H1 (cell line): ENCODE measurements around the gene KBTBD13. TPM values are rescaled to one million over a fixed set of nuclear protein-coding genes. Genes with fewer than 3 reads are reported as not detected.

Source experiments
- CTCF ChIA-PET: fragments of 300-600 bp; sonication (Branson Sonifier 250); formaldehyde crosslinking; loops from one replicate; lab custom pipeline; 2021; ENCODE audit not compliant: partially characterized antibody; lab: Charles Lee
- POLR2A ChIA-PET: fragments of 300-600 bp; sonication (Branson Sonifier 250); formaldehyde crosslinking; loops from one replicate; lab custom pipeline; 2021; ENCODE audit warnings: inconsistent platforms; ENCODE audit not compliant: partially characterized antibody; lab: Charles Lee
- DNase-seq, 2 experiments: peaks; one replicate each; pipeline versions ENCODE4 v3.0.0 to v3.0.0-alpha.2; 2010 to 2022; ENCODE audit warnings: low spot score in 2 of 2, low read depth in 1 of 2, mixed read lengths in 1 of 2
- FAIRE-seq: peaks from 2 replicates; lab custom pipeline; 2011; peaks lifted over from hg19 to GRCh38; lab: Jason Lieb, UNC
- H2AFZ ChIP-seq: 2 replicates; pipeline ENCODE4 v1.8.1; 2012; ENCODE audit warnings: low read length, inconsistent platforms
- H2AK5ac ChIP-seq: 2 replicates; pipeline ENCODE4 v1.6.1; 2013; ENCODE audit warnings: low read depth, low read length
- H2BK120ac ChIP-seq: replicated peaks from 2 replicates; pipeline ENCODE3; 2013; ENCODE audit warnings: low read depth, low read length, inconsistent platforms
- H2BK12ac ChIP-seq: 2 replicates; pipeline ENCODE4 v1.6.1; 2013; ENCODE audit warnings: low read depth, low read length
- H2BK15ac ChIP-seq: 2 replicates; pipeline ENCODE4 v1.6.1; 2013; ENCODE audit warnings: low read length
- H2BK20ac ChIP-seq: 2 replicates; pipeline ENCODE4 v1.6.1; 2013; ENCODE audit warnings: low read length
- H2BK5ac ChIP-seq: 2 replicates; pipeline ENCODE4 v1.6.1; 2013; ENCODE audit warnings: low read depth, low read length
- H3K14ac ChIP-seq: 2 replicates; pipeline ENCODE4 v1.6.1; 2013; ENCODE audit warnings: inconsistent platforms; ENCODE audit not compliant: insufficient read length
- H3K18ac ChIP-seq: 2 replicates; pipeline ENCODE4 v1.6.1; 2013; ENCODE audit warnings: low read length; ENCODE audit errors: extremely low read depth
- H3K23ac ChIP-seq: 2 replicates; pipeline ENCODE4 v1.6.1; 2013; ENCODE audit warnings: inconsistent platforms; ENCODE audit not compliant: insufficient read length
- H3K23me2 ChIP-seq: 2 replicates; pipeline ENCODE4 v1.6.1; 2013; ENCODE audit warnings: low read depth, low read length
- H3K27ac ChIP-seq: 2 replicates; pipeline ENCODE4 v1.6.1; 2011; ENCODE audit warnings: low read depth, low read length, inconsistent platforms
- H3K27me3 ChIP-seq, 4 experiments: replicated peaks in 1 of 4; 1 replicate in 1 of 4; 2 replicates in 3 of 4; pipeline versions ENCODE4 v1.6.1 to v1.8.1; 2011 to 2013; ENCODE audit warnings: low read length in 3 of 4, mild to moderate bottlenecking in 3 of 4, inconsistent platforms in 2 of 4, mixed read lengths in 2 of 4, moderate library complexity in 1 of 4; ENCODE audit not compliant: control insufficient read depth in 3 of 4, insufficient read depth in 3 of 4; ENCODE audit errors: extremely low read depth in 1 of 4
- H3K36me3 ChIP-seq, 4 experiments: 2 replicates each; pipeline versions ENCODE4 v1.6.1 to v1.8.1; 2011 to 2013; ENCODE audit warnings: mild to moderate bottlenecking in 4 of 4, low read length in 3 of 4, moderate library complexity in 2 of 4, control low read depth in 1 of 4, inconsistent platforms in 1 of 4; ENCODE audit not compliant: insufficient read depth in 4 of 4, control insufficient read depth in 2 of 4
- H3K4ac ChIP-seq: replicated peaks from 2 replicates; pipeline ENCODE3; 2013; ENCODE audit warnings: low read length, low read depth, mixed read lengths, inconsistent platforms; ENCODE audit not compliant: insufficient read length
- H3K4me1 ChIP-seq, 4 experiments: replicated peaks in 1 of 4; 1 replicate in 1 of 4; 2 replicates in 3 of 4; pipeline versions ENCODE4 v1.6.1 to v1.8.1; 2011 to 2013; ENCODE audit warnings: low read length in 3 of 4, inconsistent platforms in 2 of 4, mixed read lengths in 1 of 4; ENCODE audit not compliant: insufficient read depth in 4 of 4, control insufficient read depth in 3 of 4
- H3K4me2 ChIP-seq, 2 experiments: 2 replicates each; pipeline versions ENCODE4 v1.6.1 to v1.8.1; 2011 to 2013; ENCODE audit warnings: low read depth in 2 of 2, low read length in 2 of 2, control low read depth in 1 of 2, inconsistent platforms in 1 of 2, mild to moderate bottlenecking in 1 of 2; ENCODE audit not compliant: insufficient read depth in 1 of 2
- H3K4me3 ChIP-seq, 4 experiments: fragments of 200-600, 300-600 bp in 1 of 4; sonication (generic), shearing (Covaris generic), sonication (Bioruptor Twin) in 1 of 4; 2 replicates each; pipeline versions ENCODE4 v1.5.1 to v1.8.1; 2011 to 2016; ENCODE audit warnings: low read length in 4 of 4, low read depth in 3 of 4, control low read depth in 2 of 4, inconsistent platforms in 2 of 4, mild to moderate bottlenecking in 2 of 4, mixed read lengths in 1 of 4, moderate library complexity in 1 of 4; ENCODE audit not compliant: insufficient read depth in 2 of 4; ENCODE audit errors: extremely low read depth in 1 of 4
- H3K56ac ChIP-seq: replicated peaks from 2 replicates; pipeline ENCODE3; 2013; ENCODE audit warnings: low read depth, mild to moderate bottlenecking, mixed read lengths, low read length, inconsistent platforms; ENCODE audit not compliant: insufficient read length
- H3K79me1 ChIP-seq: 2 replicates; pipeline ENCODE4 v1.6.1; 2013; ENCODE audit warnings: low read depth, low read length, control low read depth
- H3K79me2 ChIP-seq, 2 experiments: 2 replicates each; pipeline versions ENCODE4 v1.6.1 to v1.8.1; 2012 to 2013; ENCODE audit warnings: low read length in 2 of 2, mild to moderate bottlenecking in 2 of 2, inconsistent platforms in 1 of 2; ENCODE audit not compliant: insufficient read depth in 2 of 2, control insufficient read depth in 1 of 2
- H3K9ac ChIP-seq, 4 experiments: replicated peaks in 1 of 4; 1 replicate in 1 of 4; 2 replicates in 3 of 4; pipeline versions ENCODE4 v1.6.1 to v1.8.1; 2011 to 2013; ENCODE audit warnings: low read depth in 3 of 4, low read length in 3 of 4, control low read depth in 2 of 4, mild to moderate bottlenecking in 2 of 4, moderate library complexity in 2 of 4, inconsistent platforms in 1 of 4; ENCODE audit errors: extremely low read depth in 1 of 4
- H3K9me3 ChIP-seq, 2 experiments: 2 replicates each; pipeline versions ENCODE4 v1.6.1 to v1.8.1; 2012 to 2013; ENCODE audit warnings: mild to moderate bottlenecking in 2 of 2, moderate library complexity in 2 of 2, control low read depth in 1 of 2, inconsistent platforms in 1 of 2, low read depth in 1 of 2, low read length in 1 of 2, mixed read lengths in 1 of 2; ENCODE audit not compliant: insufficient read depth in 2 of 2
- H4K20me1 ChIP-seq, 2 experiments: replicated peaks in 1 of 2; 2 replicates each; pipeline versions ENCODE3 to v1.8.1; 2011 to 2013; ENCODE audit warnings: inconsistent platforms in 2 of 2, low read length in 2 of 2, mild to moderate bottlenecking in 1 of 2; ENCODE audit not compliant: insufficient read depth in 2 of 2, control insufficient read depth in 1 of 2
- H4K5ac ChIP-seq: 2 replicates; pipeline ENCODE4 v1.6.1; 2013; ENCODE audit warnings: low read length, low read depth, mixed read lengths, inconsistent platforms; ENCODE audit not compliant: insufficient read length
- H4K8ac ChIP-seq: 2 replicates; pipeline ENCODE4 v1.8.0; 2013; ENCODE audit warnings: mild to moderate bottlenecking, moderate library complexity, low read length, inconsistent platforms; ENCODE audit not compliant: insufficient read depth; ENCODE audit errors: extremely low read depth
- H4K91ac ChIP-seq: replicated peaks from 2 replicates; pipeline ENCODE3; 2013; ENCODE audit warnings: low read length, mixed read lengths, inconsistent platforms; ENCODE audit not compliant: insufficient read length
- CHD1 ChIP-seq: IDR thresholded peaks from 2 replicates; pipeline ENCODE4 v1.6.1; 2012; ENCODE audit warnings: low read depth, low read length, improper control_type of control experiment
- CREB1 ChIP-seq: IDR thresholded peaks from 2 replicates; pipeline ENCODE4 v1.6.1; 2012; ENCODE audit warnings: inconsistent platforms
- EP300 ChIP-seq, 2 experiments: IDR thresholded peaks; 1 replicate in 1 of 2; 2 replicates in 1 of 2; pipeline ENCODE4 v1.6.1; 2011 to 2012; ENCODE audit warnings: low read depth in 2 of 2, low read length in 2 of 2, mild to moderate bottlenecking in 2 of 2, borderline replicate concordance in 1 of 2, inconsistent platforms in 1 of 2, moderate library complexity in 1 of 2
- HDAC6 ChIP-seq: IDR thresholded peaks from one replicate; pipeline ENCODE4 v1.7.1; 2012; ENCODE audit warnings: low read depth, mild to moderate bottlenecking, inconsistent platforms, low read length, moderate library complexity
- JUN ChIP-seq: IDR thresholded peaks from 2 replicates; pipeline ENCODE4 v1.6.1; 2011; ENCODE audit warnings: low read depth, mild to moderate bottlenecking, improper control_type of control experiment, low read length
- KDM1A ChIP-seq: fragments of 200-600, 300-600 bp; sonication (generic); IDR thresholded peaks from 2 replicates; pipeline ENCODE4 v1.7.1; 2016; ENCODE audit warnings: mild to moderate bottlenecking, low read length, borderline replicate concordance
- KDM5A ChIP-seq: fragments of 200-600 bp; IDR thresholded peaks from 2 replicates; pipeline ENCODE4 v1.7.1; 2012; ENCODE audit warnings: mild to moderate bottlenecking, low read length, inconsistent platforms, mixed read lengths
- NRF1 ChIP-seq: IDR thresholded peaks from 2 replicates; pipeline ENCODE4 v1.6.1; 2011; ENCODE audit warnings: mild to moderate bottlenecking, low read depth, low read length, improper control_type of control experiment
- RBBP5 ChIP-seq: IDR thresholded peaks from 2 replicates; pipeline ENCODE4 v1.7.1; 2012; ENCODE audit warnings: low read depth, mild to moderate bottlenecking, inconsistent platforms, low read length, moderate library complexity, borderline replicate concordance
- RNF2 ChIP-seq: fragments of 200-900, 300-1000 bp; sonication (generic); IDR thresholded peaks from 2 replicates; pipeline ENCODE4 v1.7.1; 2016; ENCODE audit warnings: borderline replicate concordance, low read depth, mild to moderate bottlenecking, antibody characterized with exemption, low read length; ENCODE audit not compliant: poor library complexity, severe bottlenecking; ENCODE audit errors: missing control alignments
- SIN3A ChIP-seq, 2 experiments: IDR thresholded peaks in 1 of 2; conservative IDR thresholded peaks in 1 of 2; 2 replicates each; pipeline ENCODE4 v1.6.1; 2011 to 2012; ENCODE audit warnings: low read length in 2 of 2, improper control_type of control experiment in 1 of 2, low read depth in 1 of 2, mild to moderate bottlenecking in 1 of 2
- SIX5 ChIP-seq: IDR thresholded peaks from 2 replicates; pipeline ENCODE4 v1.6.1; 2011; ENCODE audit warnings: mild to moderate bottlenecking, low read depth, low read length
- SUZ12 ChIP-seq: fragments of 200-600 bp; sonication (generic); IDR thresholded peaks from 2 replicates; pipeline ENCODE4 v1.6.1; 2012; ENCODE audit warnings: mild to moderate bottlenecking, inconsistent platforms, low read length, moderate library complexity, mixed read lengths
- TAF7 ChIP-seq: optimal IDR thresholded peaks from 2 replicates; pipeline ENCODE3; 2011; ENCODE audit warnings: low read depth, mild to moderate bottlenecking, inconsistent platforms, low read length, moderate library complexity, borderline replicate concordance
- WGBS, 2 experiments: shearing (Covaris generic) in 1 of 2; methylation state at CpG; one replicate each; pipeline versions ENCODE4 v1.1.6 to v1.1.7; 2013 to 2015; ENCODE audit warnings: low lambda C conversion rate in 2 of 2, mixed read lengths in 2 of 2, inconsistent platforms in 1 of 2, low coverage in 1 of 2, missing lambda C conversion rate in 1 of 2; ENCODE audit not compliant: insufficient replicate concordance in 2 of 2, insufficient coverage in 1 of 2, insufficient read length in 1 of 2; ENCODE audit errors: extremely low coverage in 1 of 2, missing lambda C conversion rate in 1 of 2; 5-methylcytosine and 5-hydroxymethylcytosine counted together
- polyA plus RNA-seq, 7 experiments: library from polyadenylated mRNA; depleted of rRNA in 3 of 7; stranded (reverse) in 5 of 7; unstranded in 2 of 7; fragments of >200 nt in 5 of 7; fragments of 200-250 nt in 2 of 7; gene quantifications; 1 replicate in 5 of 7; 2 replicates in 1 of 7; 4 replicates in 1 of 7; pipeline versions ENCODE4 v1.2.1 to v1.2.3, GENCODE V29; 2011 to 2013; ENCODE audit warnings: missing spikeins in 2 of 7, mixed read lengths in 2 of 7
- total RNA-seq: library from RNA; stranded (reverse); fragmentation: NEBNext Ultra II Directional; extraction: Animal tissue kit (Norgen Biotek cat#: 25700); gene quantifications from 2 replicates; pipeline ENCODE4 v1.2.1, GENCODE V29; 2021

Gene KBTBD13
- total and polyA plus RNA-seq, 2 of the 8 experiments (the other 6 are each of a cell fraction or from before 2014, with no cell fraction given), result not detected

- H2BK120ac ChIP-seq, result no peak overlapping the region
- no peaks in the 10 kb centered on the region for H4K20me1 ChIP-seq
- POLR2A ChIA-PET, result interaction anchor here (1.0 to 1.1 kb wide), 2 partner anchors 12 to 248 kb away, joined by 3 to 5 read pairs; no protein-coding TSS in a partner anchor
- H2BK5ac ChIP-seq, result no peak overlapping the region
- no peak overlapping the region for H4K8ac ChIP-seq
- no peaks in the 10 kb centered on the region for H3K79me1 ChIP-seq
- H3K23me2 ChIP-seq, result no peaks in the 10 kb centered on the region
- DNase-seq (no peak), FAIRE-seq (no peak)
- H3K9ac ChIP-seq, result no peak overlapping the region
- H3K9me3 ChIP-seq, result no peaks in the 10 kb centered on the region
- H3K4me1 ChIP-seq, result no peaks in the 10 kb centered on the region
- H2BK20ac ChIP-seq, result no peak overlapping the region
- H3K27me3 ChIP-seq, result no peaks in the 10 kb centered on the region; a peak in 2 of 7 replicates
- no peak overlapping the region for H2AFZ ChIP-seq
- H3K4me2 ChIP-seq, result no peak overlapping the region; a peak in 1 of 4 replicates
- H3K79me2 ChIP-seq, result no peaks in the 10 kb centered on the region
- 94 to 100% methylated on average over 1 to 4 of the region's 4 CpGs for WGBS, 2 experiments
- no peak overlapping the region for H3K4ac ChIP-seq
- H3K27ac ChIP-seq, result no peak overlapping the region
- no peak overlapping the region for H3K4me3 ChIP-seq
- H3K56ac ChIP-seq, result no peak overlapping the region
- no peak overlapping the region for H2AK5ac ChIP-seq
- no peak overlapping the region for H2BK12ac ChIP-seq
- H4K91ac ChIP-seq, result no peak overlapping the region
- H3K18ac ChIP-seq, result no peak overlapping the region
- CTCF ChIA-PET, result interaction anchor here (0.8 to 33.2 kb wide), 4 partner anchors 11 to 51 kb away, joined by 3 to 1213 read pairs (median 104); partner anchors contain the start of genes KBTBD13 and RASL12
- H3K23ac ChIP-seq, result no peak overlapping the region
- H3K36me3 ChIP-seq, result no peaks in the 10 kb centered on the region
- no peak overlapping the region for H2BK15ac ChIP-seq
- no peak overlapping the region for H3K14ac ChIP-seq
- H4K5ac ChIP-seq, result no peak overlapping the region
- TF ChIP-seq CREB1 (no peak), CHD1 (no peak), EP300 (IDR thresholded peaks at IDR 0.05; ENCODE audit: borderline replicate concordance in 1 of 2, low read depth in 2 of 2, low read length in 2 of 2) (no peak), JUN (no peak), TAF7 (no peak), KDM1A (no peak), RNF2 (no peak), SIX5 (no peak), RBBP5 (no peak), NRF1 (no peak), SUZ12 (no peak), KDM5A (no peak), HDAC6 (no peak), SIN3A (conservative IDR thresholded peaks at IDR 0.05 in 1 of 2, IDR thresholded peaks at IDR 0.05 in 1 of 2; ENCODE audit: low read depth in 1 of 2, low read length in 2 of 2) (no peak)
These were observed 26.3 kb upstream of the KBTBD13 start for GRCh38 chr15:65050270-65050669.
